GM18951 (cell line): ENCODE measurements around the gene DGKI.

Experiments used
- POLR2A ChIP-seq: IDR thresholded peaks from 4 replicates; pipeline ENCODE4 v1.6.1; 2011; ENCODE audit warnings: mild to moderate bottlenecking; ENCODE audit not compliant: insufficient read length, insufficient read depth; ENCODE audit errors: extremely low read depth
- in situ Hi-C: fragments of 300-500 bp; cut with MboI; formaldehyde crosslinking; loops from one replicate; pipeline ENCODE4 v1.12.0; 2022; ENCODE audit warnings: low sequenced_read_pairs, mixed read lengths, inconsistent platforms; ENCODE audit not compliant: unreplicated experiment

Gene DGKI

GRCh38 chr7:137772316-137772715 lies 74.5 kb downstream of the DGKI start:
- in situ Hi-C loops: no loop called here
- no peak for TF ChIP-seq POLR2A

GRCh38 chr7:137771679-137772078 lies 75.1 kb downstream of the DGKI start:
- in situ Hi-C loops: no loop called here
- no peak for TF ChIP-seq POLR2A

DNA sequence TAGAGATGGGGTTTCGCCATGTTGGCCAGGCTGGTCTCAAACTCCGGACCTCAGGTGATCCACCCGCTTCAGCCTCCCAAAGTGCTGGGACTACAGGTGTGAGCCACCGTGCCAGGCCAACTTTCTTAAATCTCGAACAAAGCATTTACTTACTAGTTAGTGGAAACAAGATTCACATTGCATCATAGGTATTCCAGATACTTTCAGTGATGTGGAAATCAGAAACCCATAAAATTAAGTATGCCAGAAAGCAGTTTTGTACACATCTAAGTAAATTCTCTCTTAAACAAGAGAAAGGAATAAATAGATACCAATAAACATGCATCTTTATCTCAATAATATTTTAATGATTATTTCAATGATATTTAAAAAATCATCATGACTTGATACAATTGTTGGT lies 75.5 kb downstream of the DGKI start:
- in situ Hi-C loops: no loop called here
- no peak for TF ChIP-seq POLR2A

DNA sequence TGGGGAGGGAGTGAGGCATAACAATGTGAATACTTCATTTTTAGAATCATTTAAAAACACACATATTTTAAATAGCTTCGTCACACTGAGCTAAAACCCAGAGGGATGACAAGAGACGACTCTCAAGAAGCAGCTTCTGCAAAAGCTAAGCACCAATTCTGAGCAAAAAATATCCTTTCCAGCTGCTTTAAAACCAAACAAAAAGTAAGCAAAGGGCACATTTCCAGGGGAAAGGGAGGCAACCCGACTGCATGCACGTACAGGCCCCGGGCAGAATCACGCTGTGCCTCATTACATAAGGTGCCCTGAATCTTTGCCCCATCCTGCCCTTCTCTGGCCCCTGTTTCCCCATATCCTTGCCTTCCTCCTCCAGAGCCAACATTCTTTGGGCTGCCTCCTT lies 78.4 kb downstream of the DGKI start:
- no peak for TF ChIP-seq POLR2A
- in situ Hi-C loops: no loop called here

DNA sequence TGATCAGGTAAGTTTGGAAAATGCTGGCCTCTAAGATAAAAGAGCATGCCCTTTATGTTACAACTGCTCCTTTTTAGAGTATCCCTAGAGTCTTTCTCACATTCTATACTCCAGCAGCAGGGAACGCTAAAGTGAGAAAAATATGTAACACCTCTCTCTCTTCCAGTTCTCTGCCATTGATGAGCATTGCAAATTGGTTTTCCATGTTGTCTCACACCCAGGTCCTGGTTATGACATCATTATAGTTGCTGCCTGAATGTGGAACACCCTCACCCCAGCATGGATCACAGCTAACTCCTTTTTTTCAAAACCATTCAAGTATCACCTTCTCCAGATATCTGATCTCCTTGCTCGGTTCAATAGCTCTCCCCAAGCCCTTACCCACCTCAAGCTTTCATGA lies 84.4 kb downstream of the DGKI start:
- in situ Hi-C loops: no loop called here
- no peak for TF ChIP-seq POLR2A

DNA sequence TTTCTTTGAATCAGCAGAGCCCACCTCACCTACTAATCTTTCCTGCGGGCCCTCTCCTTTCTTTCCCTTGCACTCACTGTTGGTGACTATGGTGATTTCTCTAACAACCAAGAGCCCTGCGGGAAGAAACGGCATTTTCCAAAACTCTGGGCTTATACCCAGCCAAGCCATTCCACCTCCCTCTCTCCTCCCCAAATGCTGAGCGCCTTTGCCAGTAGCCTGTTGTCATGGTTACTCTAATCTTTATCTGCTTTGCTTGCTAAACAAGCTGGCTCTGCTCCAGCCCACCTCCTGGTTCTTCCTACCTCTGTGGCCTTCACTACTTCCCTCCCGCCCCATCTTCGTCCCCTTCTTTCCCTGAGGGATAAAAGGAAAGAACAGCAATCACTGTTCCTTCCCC lies 86.7 kb downstream of the DGKI start:
- TF ChIP-seq POLR2A: no peak
- in situ Hi-C loops: no loop called here

DNA sequence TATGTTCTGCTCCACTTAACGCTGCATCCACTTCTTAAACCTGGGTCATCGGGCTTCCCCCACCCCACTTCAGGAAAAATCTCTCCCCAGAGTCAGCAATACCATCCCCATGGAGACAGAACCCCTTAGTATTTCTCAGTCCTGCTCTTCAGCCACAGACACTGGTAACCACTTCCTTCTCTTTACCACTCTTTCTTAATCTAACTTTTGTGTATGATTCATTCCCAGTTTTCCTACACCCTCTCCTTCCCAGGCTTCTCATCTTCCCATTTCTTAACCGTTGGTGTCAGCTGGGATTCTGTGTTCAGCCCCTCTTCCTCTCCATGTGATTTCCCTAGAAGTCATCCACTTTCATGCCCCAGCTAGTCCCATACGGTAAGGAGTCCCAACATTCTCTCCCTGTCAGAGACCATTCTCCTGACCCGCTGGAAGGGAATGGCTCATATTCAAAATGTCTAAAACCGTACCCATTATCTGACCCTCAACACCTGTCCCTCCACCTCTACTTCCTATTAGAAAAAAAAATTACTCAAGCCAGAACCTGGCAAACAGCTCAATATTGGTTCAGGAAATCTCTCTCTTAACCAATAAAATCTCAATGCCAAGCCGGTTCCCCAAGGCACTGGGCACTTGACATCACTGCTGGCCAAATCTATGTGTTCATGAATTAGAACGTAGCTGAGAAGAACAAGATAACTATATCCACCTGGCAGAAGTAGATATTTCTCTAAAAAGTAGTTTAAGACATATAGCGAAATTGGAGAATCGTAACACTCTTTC lies 89.4 kb downstream of the DGKI start:
- in situ Hi-C loops: no loop called here
- TF ChIP-seq POLR2A: no peak

GRCh38 chr7:137755846-137756651 lies 90.7 kb downstream of the DGKI start:
- TF ChIP-seq POLR2A: no peak
- in situ Hi-C loops: no loop called here

GRCh38 chr7:137755427-137755826 lies 91.3 kb downstream of the DGKI start:
- in situ Hi-C loops: no loop called here
- TF ChIP-seq POLR2A: no peak

DNA sequence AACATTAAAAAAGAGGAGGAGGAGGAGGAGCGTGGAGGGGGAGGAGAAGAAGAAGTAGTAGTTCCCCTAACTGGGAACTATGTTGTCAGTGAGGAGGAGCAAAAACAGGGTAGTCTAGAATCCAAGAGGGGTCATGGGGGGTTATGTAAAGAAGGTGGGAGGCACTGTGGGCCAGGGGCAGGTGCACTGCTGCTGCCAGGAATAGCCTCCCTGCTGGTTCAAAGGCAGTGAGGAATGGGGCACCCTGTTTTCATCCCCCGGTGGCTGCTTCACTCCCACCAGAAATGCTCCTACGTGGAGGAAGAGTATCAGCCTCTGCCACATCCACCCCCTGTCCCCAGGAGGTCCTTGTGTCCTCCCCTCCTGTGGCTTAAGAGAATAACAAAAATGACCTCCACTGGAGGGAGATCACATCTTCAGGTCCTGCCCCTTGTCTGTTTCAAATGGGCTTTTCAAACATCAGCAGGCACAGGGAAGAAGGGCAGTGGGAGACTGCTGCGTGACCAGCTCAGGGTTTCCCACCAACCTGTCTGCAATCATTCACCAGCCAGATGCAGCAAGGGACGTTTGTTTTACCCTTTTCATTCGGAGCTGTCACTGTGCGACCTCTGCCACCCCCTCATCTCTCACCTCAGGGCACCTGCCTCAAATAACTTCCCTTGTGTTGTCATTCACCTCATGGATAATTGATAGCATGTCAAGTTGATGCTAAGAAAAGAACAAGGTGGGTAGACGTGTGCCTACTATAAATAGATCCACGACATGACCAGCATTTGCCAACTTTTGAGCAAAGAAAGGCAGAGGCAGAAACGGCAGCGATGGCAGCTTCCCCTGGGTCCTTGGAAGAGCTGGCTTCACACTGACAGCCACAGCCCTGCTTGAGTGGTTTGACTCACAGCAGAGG lies 92.6 kb downstream of the DGKI start:
- no peak for TF ChIP-seq POLR2A
- in situ Hi-C loops: no loop called here

- in situ Hi-C loops: no loop called here
- TF ChIP-seq POLR2A: no peak
Measured at GRCh38 chr7:137753575-137753947, 93.2 kb downstream of the DGKI start.

DNA sequence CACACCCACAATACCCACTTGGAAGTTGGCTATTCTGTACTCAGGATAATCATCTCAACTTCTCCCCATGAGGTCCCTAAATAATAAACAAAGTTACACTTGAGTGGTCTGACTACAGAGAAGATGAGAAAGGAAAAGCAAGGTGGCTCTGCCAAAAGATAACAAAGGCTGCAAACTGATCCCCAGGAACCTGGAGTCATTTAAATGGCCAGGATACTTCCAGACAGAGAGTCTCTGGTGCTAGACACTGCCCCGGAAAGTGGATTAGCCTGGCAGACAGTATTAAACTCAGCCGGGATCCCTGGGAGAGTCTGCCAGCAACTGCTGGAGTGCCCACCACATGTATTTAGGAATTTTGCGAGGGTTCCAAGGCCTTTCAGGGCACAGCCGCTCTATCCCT lies 93.7 kb downstream of the DGKI start:
- in situ Hi-C loops: no loop called here
- no peak for TF ChIP-seq POLR2A

- in situ Hi-C loops: no loop called here
- TF ChIP-seq POLR2A: no peak
Measured at GRCh38 chr7:137751361-137752009, 95.3 kb downstream of the DGKI start.
